Gastroesophageal sphincter (tissue), 4 donors: ENCODE data around the gene OBSCN. TPM values are rescaled to one million over a fixed set of nuclear protein-coding genes. Genes with fewer than 3 reads are reported as not detected.

Experiments used
- ATAC-seq: fragments of 150-250 bp; one replicate; pipeline ENCODE4 v1.9.1; 2016; ENCODE audit warnings: mild to moderate bottlenecking, moderate library complexity
- H3K27ac ChIP-seq, 4 donors: fragments of 200-600 bp; sonication (generic) in 3 of 4; 1 replicate in 3 of 4; 2 replicates in 1 of 4; pipeline ENCODE4 v1.5.1; 2016 to 2019
- H3K27me3 ChIP-seq: fragments of 200-600 bp; sonication (generic); one replicate; pipeline ENCODE4 v1.5.1; 2019
- H3K36me3 ChIP-seq, 2 donors: fragments of 200-600 bp; sonication (generic); one replicate each; pipeline ENCODE4 v1.5.1; 2019; ENCODE audit warnings: control low read depth in 1 of 2
- H3K4me1 ChIP-seq, 3 donors: fragments of 200-600 bp; sonication (generic); 1 replicate in 2 of 3; 2 replicates in 1 of 3; pipeline ENCODE4 v1.5.1; 2016 to 2019; ENCODE audit warnings: control low read depth in 2 of 3
- H3K4me3 ChIP-seq, 2 donors: fragments of 200-600 bp; sonication (generic); one replicate each; pipeline ENCODE4 v1.5.1; 2019; ENCODE audit warnings: mild to moderate bottlenecking in 1 of 2, moderate library complexity in 1 of 2
- H3K9me3 ChIP-seq, 3 donors: fragments of 200-600 bp; sonication (generic); one replicate each; pipeline ENCODE4 v1.5.1; 2017 to 2019; ENCODE audit warnings: control low read depth in 2 of 3
- CTCF ChIP-seq, 4 experiments: fragments of 200-600 bp in 2 of 4; fragments of 450-650 bp in 2 of 4; sonication (generic) in 1 of 4; IDR thresholded peaks; one replicate each; pipeline ENCODE4 v1.5.1; 2017 to 2019; ENCODE audit warnings: antibody characterized with exemption in 4 of 4, mild to moderate bottlenecking in 2 of 4, moderate library complexity in 2 of 4
- EP300 ChIP-seq: sonication (generic); formaldehyde crosslinking; IDR thresholded peaks from one replicate; pipeline ENCODE4 v1.6.1; 2017; ENCODE audit warnings: antibody characterized with exemption, mild to moderate bottlenecking
- POLR2A ChIP-seq, 2 donors: fragments of 450-650 bp; IDR thresholded peaks; one replicate each; pipeline ENCODE4 v1.6.1; 2017; ENCODE audit warnings: antibody characterized with exemption in 2 of 2, mild to moderate bottlenecking in 2 of 2, moderate library complexity in 1 of 2
- POLR2AphosphoS5 ChIP-seq: sonication (generic); formaldehyde crosslinking; IDR thresholded peaks from one replicate; pipeline ENCODE4 v1.6.1; 2017; ENCODE audit warnings: antibody characterized with exemption
- WGBS, 2 donors: methylation state at CpG; one replicate each; pipeline ENCODE4 v1.1.5; 2018; ENCODE audit warnings: low coverage in 1 of 2; 5-methylcytosine and 5-hydroxymethylcytosine counted together
- total RNA-seq, 4 donors: library from RNA; depleted of rRNA; stranded (reverse); fragments of >200 nt; gene quantifications; one replicate each; pipeline ENCODE4 v1.1.0, GENCODE V29; 2016

The OBSCN gene
- total RNA-seq, 4 donors from 2014 or later = 11.1 to 28.4 (median 20.9) TPM

GRCh38 chr1:228408869-228409805, 201.3 kb downstream of the OBSCN start:
- 90% methylated on average over 2 of the region's 19 CpGs; no CpG with 5 or more reads in 1 of the 2 donors for WGBS, 2 donors
- Histone ChIP-seq H3K27ac (peak overlapping the region in 3 of 4 donors; percentile 14 to 60 (median 51)), H3K4me1 (peaks cover 6 to 48% (median 24%) of the 10 kb centered on the region in 3 donors), H3K27me3 (no peaks in the 10 kb centered on the region), H3K9me3 (no peaks in the 10 kb centered on the region), H3K36me3 (peaks cover 0 to 19% of the 10 kb centered on the region in 2 donors), H3K4me3 (no peak overlapping the region)
- no peak for TF ChIP-seq POLR2A (IDR thresholded peaks at IDR 0.05)
- TF ChIP-seq CTCF (IDR thresholded peaks at IDR 0.05) = no peak
- TF ChIP-seq POLR2AphosphoS5 = no peak
- TF ChIP-seq EP300 = no peak
- ATAC-seq = no peak

- WGBS, 2 donors = 68 to 96% methylated on average over 4 to 7 of the region's 8 CpGs
- no peak for ATAC-seq
These were observed 202.2 kb downstream of the OBSCN start for GRCh38 chr1:228410015-228410414.

GRCh38 chr1:228410671-228411070, 202.8 kb downstream of the OBSCN start:
- Histone ChIP-seq H3K27ac (peak overlapping the region in 1 of 4 donors; percentile 51), H3K36me3 (peaks cover 0 to 19% of the 10 kb centered on the region in 2 donors), H3K4me1 (peaks cover 0 to 37% (median 10%) of the 10 kb centered on the region in 3 donors), H3K4me3 (no peak overlapping the region), H3K27me3 (peaks cover 14% of the 10 kb centered on the region), H3K9me3 (no peaks in the 10 kb centered on the region)
- ATAC-seq = no peak
- TF ChIP-seq CTCF (IDR thresholded peaks at IDR 0.05) (no peak), POLR2A (IDR thresholded peaks at IDR 0.05) (no peak), POLR2AphosphoS5 (no peak), EP300 (no peak)
- WGBS, 2 donors = 80 to 86% methylated on average over 1 to 6 of the region's 11 CpGs

More at GRCh38 chr1:228410015-228410414, 202.2 kb downstream of the OBSCN start:
- peaks cover 0 to 19% of the 10 kb centered on the region in 2 donors for H3K36me3 ChIP-seq
- no peak for TF ChIP-seq POLR2A (IDR thresholded peaks at IDR 0.05)
- no peak for TF ChIP-seq EP300
- no peak for TF ChIP-seq POLR2AphosphoS5
- no peak for TF ChIP-seq CTCF (IDR thresholded peaks at IDR 0.05)
- no peak overlapping the region for H3K4me3 ChIP-seq
- H3K27me3 ChIP-seq = peaks cover 8% of the 10 kb centered on the region
- H3K9me3 ChIP-seq = no peaks in the 10 kb centered on the region
- H3K27ac ChIP-seq = peak overlapping the region in 2 of 4 donors; percentile 51 to 60
- H3K4me1 ChIP-seq = peaks cover 5 to 39% (median 15%) of the 10 kb centered on the region in 3 donors

GRCh38 chr1:228411121-228411520, 203.3 kb downstream of the OBSCN start:
- WGBS, 2 donors = 83 to 89% methylated on average over 1 of the region's 5 CpGs
- ATAC-seq = no peak
- no peaks in the 10 kb centered on the region for H3K9me3 ChIP-seq

GRCh38 chr1:228411548-228412430, 203.9 kb downstream of the OBSCN start:
- H3K4me3 ChIP-seq = no peak overlapping the region
- H3K27me3 ChIP-seq = peaks cover 26% of the 10 kb centered on the region
- no peak for ATAC-seq
- H3K36me3 ChIP-seq = peaks cover 0 to 19% of the 10 kb centered on the region in 2 donors
- H3K9me3 ChIP-seq = no peaks in the 10 kb centered on the region
- WGBS, 2 donors = 86% methylated on average over 4 of the region's 9 CpGs; no CpG with 5 or more reads in 1 of the 2 donors
- H3K4me1 ChIP-seq = peaks cover 3 to 45% (median 17%) of the 10 kb centered on the region in 3 donors
- no peak overlapping the region for H3K27ac ChIP-seq
- TF ChIP-seq POLR2A (IDR thresholded peaks at IDR 0.05) (no peak), EP300 (no peak), CTCF (IDR thresholded peaks at IDR 0.05) (no peak), POLR2AphosphoS5 (no peak)

More at GRCh38 chr1:228411121-228411520, 203.3 kb downstream of the OBSCN start:
- H3K4me3 ChIP-seq = no peak overlapping the region
- peaks cover 0 to 38% (median 11%) of the 10 kb centered on the region in 3 donors for H3K4me1 ChIP-seq
- no peak overlapping the region for H3K27ac ChIP-seq
- peaks cover 19% of the 10 kb centered on the region for H3K27me3 ChIP-seq
- H3K36me3 ChIP-seq = peaks cover 0 to 19% of the 10 kb centered on the region in 2 donors
- TF ChIP-seq POLR2A (IDR thresholded peaks at IDR 0.05) = no peak
- no peak for TF ChIP-seq EP300
